Adrenal gland (tissue), 5 donors: ENCODE results near the gene CASP14.

Experiments used
- CTCF ChIP-seq, 6 experiments: fragments of 450-650 bp in 4 of 6; fragments of 200-600 bp in 2 of 6; sonication (generic) in 1 of 6; IDR thresholded peaks; 1 replicate in 5 of 6; 2 replicates in 1 of 6; pipeline versions ENCODE4 v1.5.1 to v1.8.0; 2016 to 2021; ENCODE audit warnings: antibody characterized with exemption in 6 of 6, mild to moderate bottlenecking in 2 of 6, moderate library complexity in 1 of 6
- POLR2A ChIP-seq, 2 donors: fragments of 450-650 bp; IDR thresholded peaks; one replicate each; pipeline ENCODE4 v1.6.1; 2017; ENCODE audit warnings: antibody characterized with exemption in 2 of 2, mild to moderate bottlenecking in 2 of 2, moderate library complexity in 1 of 2
- donor health status: DM: no; HTN: no; CAD: no.

GRCh38 chr19:15015946-15016542 lies 33.2 kb upstream of the CASP14 start:
- TF ChIP-seq CTCF (IDR thresholded peaks at IDR 0.05): no peak
- no peak for TF ChIP-seq POLR2A (IDR thresholded peaks at IDR 0.05)
